GM20431 (cell line): Measurements from ENCODE around the gene ASF1B.

ENCODE experiments used
- in situ Hi-C: fragments of 300-500 bp; cut with MseI, MboI; formaldehyde crosslinking; loops from one replicate; pipeline ENCODE4 v1.15.0; 2020; ENCODE audit warnings: low sequenced_read_pairs; ENCODE audit not compliant: unreplicated experiment

Gene ASF1B

GRCh38 chr19:14139944-14140343, 3.6 kb upstream of the ASF1B start:
- in situ Hi-C loops = no loop called here

- in situ Hi-C loops = no loop called here
Observed at GRCh38 chr19:14138576-14139265, 2.3 kb upstream of the ASF1B start.

- in situ Hi-C loops = no loop called here
Observed at GRCh38 chr19:14135985-14136508, 342 bp downstream of the ASF1B start.

GRCh38 chr19:14135355-14135754, 1.0 kb downstream of the ASF1B start:
- in situ Hi-C loops = no loop called here

- in situ Hi-C loops = no loop called here
Observed at GRCh38 chr19:14127929-14128509, 8.4 kb downstream of the ASF1B start.

GRCh38 chr19:14127176-14127575, 9.2 kb downstream of the ASF1B start:
- in situ Hi-C loops = no loop called here

GRCh38 chr19:14122924-14123323, 13.5 kb downstream of the ASF1B start:
- in situ Hi-C loops = no loop called here

- in situ Hi-C loops = no loop called here
Observed at GRCh38 chr19:14120497-14120780, 15.9 kb downstream of the ASF1B start.

GRCh38 chr19:14119644-14120496, 16.5 kb downstream of the ASF1B start:
- in situ Hi-C loops = no loop called here

- in situ Hi-C loops = no loop called here
Observed at GRCh38 chr19:14119146-14119545, 17.2 kb downstream of the ASF1B start.

- in situ Hi-C loops = no loop called here
Observed at GRCh38 chr19:14118165-14119051, 18.0 kb downstream of the ASF1B start.

GRCh38 chr19:14117668-14118164, 18.7 kb downstream of the ASF1B start, which contains the start of gene PRKACA:
PRKACA (minus strand) TSS chr19:14117762; CDS start chr19:14117547, 215 bp downstream.
- in situ Hi-C loops = no loop called here

GRCh38 chr19:14116918-14117578, 19.3 kb downstream of the ASF1B start:
- in situ Hi-C loops = no loop called here

- in situ Hi-C loops = no loop called here
Observed at GRCh38 chr19:14116525-14116917, 19.9 kb downstream of the ASF1B start.

- in situ Hi-C loops = no loop called here
Observed at GRCh38 chr19:14115756-14116155, 20.6 kb downstream of the ASF1B start.

- in situ Hi-C loops = no loop called here
Observed at GRCh38 chr19:14114854-14115253, 21.5 kb downstream of the ASF1B start.

- in situ Hi-C loops = no loop called here
Observed at GRCh38 chr19:14114439-14114838, 21.9 kb downstream of the ASF1B start.

- in situ Hi-C loops = no loop called here
Observed at GRCh38 chr19:14113762-14114414, 22.5 kb downstream of the ASF1B start.
